ENCODE measurements around the gene GLRX. TPM values are rescaled to one million over a fixed set of nuclear protein-coding genes. Genes with fewer than 3 reads are reported as not detected.

GLRX gene
- total and polyA plus RNA-seq, 2 of the 13 experiments (the other 11 are each of a cell fraction or from before 2014, with no cell fraction given), result 63.8 to 499 TPM

GRCh38 chr5:95811126-95811423 lies 11.5 kb downstream of the GLRX start (continued):
- TF ChIP-seq SP4 (CRISPR knock-in tag; IDR thresholded peaks at IDR 0.05), result peak; percentile 31; the same call in 1 of the 2 replicates
- peak; percentile 15; the same call in 1 of the 2 replicates for TF ChIP-seq RARA (CRISPR knock-in tag; IDR thresholded peaks at IDR 0.05)

- WGBS (ENCODE audit: low lambda C conversion rate), result 9% methylated on average over 5 of the region's 5 CpGs
- Histone ChIP-seq H3K4me1 (ENCODE audit: insufficient read depth, low read length) (peaks cover 48% of the 10 kb centered on the region), H3K4me3 (replicated peaks in 1 of 3; ENCODE audit: insufficient read depth in 1 of 3, low read depth in 2 of 3, low read length in 3 of 3) (peak overlapping the region in 1 of 3 experiments; percentile 12; a peak in 1 of 6 replicates), H3K79me2 (ENCODE audit: insufficient read depth, low read length) (no peaks in the 10 kb centered on the region), H3K4me2 (ENCODE audit: low read depth, low read length) (peak overlapping the region; percentile 25; the same call in 1 of the 2 replicates), H2AFZ (ENCODE audit: low read length) (no peak overlapping the region), H3K9me3 (ENCODE audit: low read length) (no peaks in the 10 kb centered on the region), H3K9ac (ENCODE audit: insufficient read depth, low read depth, low read length) (no peak overlapping the region), H3K27ac (ENCODE audit: extremely low read length, insufficient read depth, low read length) (peak overlapping the region; percentile 56), H3K36me3 (replicated peaks in 1 of 2; ENCODE audit: control insufficient read depth in 1 of 2, insufficient read depth in 2 of 2, low read length in 2 of 2) (peaks cover 7 to 24% of the 10 kb centered on the region in 2 experiments), H4K20me1 (ENCODE audit: insufficient read depth, low read length) (no peaks in the 10 kb centered on the region), H3K27me3 (ENCODE audit: control insufficient read depth in 1 of 2, insufficient read depth in 2 of 2, low read length in 2 of 2) (no peaks in the 10 kb centered on the region)
- CTCF ChIA-PET (ENCODE audit: low intra/inter-chr PET ratio, low total read pairs), result interaction anchor here (1.6 kb wide), 1 partner anchor 29 kb away, joined by 4 read pairs; no protein-coding TSS in a partner anchor
- BruUV-seq (replicated peaks), result no TSS peak
- intact Hi-C loops (cut with micrococcal nuclease; ENCODE audit: unreplicated experiment) (loop anchor here (5.0 kb wide), 1 partner anchor 37 kb away; no protein-coding TSS in a partner anchor), in situ Hi-C loops (cut with HindIII; ENCODE audit: extremely low pct_ligation_motif_present, low pct_unique_long_range_greater_than_20kb) (no loop called here)
- DNase-seq (ENCODE audit: low spot score), result peak; percentile 32
- peak; percentile 37 for ATAC-seq
- POLR2A ChIA-PET, result interaction anchor here (0.7 to 10.9 kb wide), 5 partner anchors 8 to 164 kb away, joined by 3 to 98 read pairs (median 5); partner anchors contain the start of genes GLRX and RFESD
- FAIRE-seq, result no peak
- no peak for TF ChIP-seq CSRNP1 (CRISPR knock-in tag; IDR thresholded peaks at IDR 0.05)
- TF ChIP-seq ZNF331 (CRISPR knock-in tag; IDR thresholded peaks at IDR 0.05), result no peak
- no peak for TF ChIP-seq ISX (CRISPR knock-in tag; conservative IDR thresholded peaks at IDR 0.05)
- TF ChIP-seq CREB1 (IDR thresholded peaks at IDR 0.05), result no peak
- no peak for TF ChIP-seq CREB1 (CRISPR knock-in tag; IDR thresholded peaks at IDR 0.05)
- no peak for TF ChIP-seq JUND (CRISPR knock-in tag; IDR thresholded peaks at IDR 0.05)
- TF ChIP-seq SOX5 (CRISPR knock-in tag; IDR thresholded peaks at IDR 0.05; ENCODE audit: borderline replicate concordance), result peak; percentile 14; the same call in 1 of the 2 replicates
- 0 out of 4 replicates have a peak, but pooled peaks of 1 of the 2 experiments have one; percentile 4 for TF ChIP-seq EP300 (IDR thresholded peaks at IDR 0.05; ENCODE audit: low read depth in 2 of 2, low read length in 2 of 2)
- TF ChIP-seq EP300 (CRISPR knock-in tag; IDR thresholded peaks at IDR 0.05; ENCODE audit: borderline replicate concordance), result no peak
- TF ChIP-seq MLX (CRISPR knock-in tag; IDR thresholded peaks at IDR 0.05), result no peak
- TF ChIP-seq SOX6 (IDR thresholded peaks at IDR 0.05), result no peak
- 0 out of 2 replicates have a peak, but pooled peaks have one; percentile 23 for TF ChIP-seq SOX6 (CRISPR knock-in tag; IDR thresholded peaks at IDR 0.05)
- TF ChIP-seq ZFP62 (CRISPR knock-in tag; IDR thresholded peaks at IDR 0.05), result no peak
- TF ChIP-seq ARID5B (CRISPR knock-in tag; IDR thresholded peaks at IDR 0.05), result peak; percentile 47; the same call in 1 of the 2 replicates
- TF ChIP-seq RCOR2 (CRISPR knock-in tag; IDR thresholded peaks at IDR 0.05), result 0 out of 2 replicates have a peak, but pooled peaks have one; percentile 23
- no peak for TF ChIP-seq CENPX (CRISPR knock-in tag; IDR thresholded peaks at IDR 0.05)
Measured at GRCh38 chr5:95810305-95811125, 12.0 kb downstream of the GLRX start.

Measured in HepG2 (cell line).